OCI-LY3 (cell line): ENCODE results near the gene COL6A2.

Source experiments
- CTCF ChIP-seq: fragments of 200-600, 300-600 bp; sonication (generic); IDR thresholded peaks from 2 replicates; pipeline ENCODE4 v1.5.1; 2014; ENCODE audit warnings: antibody characterized with exemption, low read length, low read depth
- EZH2phosphoT487 ChIP-seq: fragments of 200-600 bp; shearing (Covaris generic); IDR thresholded peaks from 2 replicates; pipeline ENCODE4 v1.6.1; 2018; ENCODE audit warnings: antibody characterized with exemption, mixed run types, low read depth

- TF ChIP-seq CTCF (no peak), EZH2phosphoT487 (no peak)
Observed at GRCh38 chr21:46100906-46101305, 3.0 kb downstream of the COL6A2 start.
